SIG-M5 treated with dmso at 0.1 percent for 504 hours (cell line): ENCODE measurements around the gene FAP.

ENCODE experiments used
- DNase-seq: peaks from one replicate; lab custom pipeline; 2025; ENCODE audit not compliant: unreplicated experiment; lab: John Stamatoyannopoulos, UW

The FAP gene

GRCh38 chr2:162243715-162244114 lies 470 bp upstream of the FAP start:
- no peak for DNase-seq

GRCh38 chr2:162242586-162243280 lies 512 bp downstream of the FAP start:
- no peak for DNase-seq

GRCh38 chr2:162241571-162241970 lies 1.7 kb downstream of the FAP start:
- DNase-seq = no peak

GRCh38 chr2:162234620-162235462 lies 8.4 kb downstream of the FAP start:
- no peak for DNase-seq

GRCh38 chr2:162233197-162233596 lies 10.0 kb downstream of the FAP start:
- DNase-seq = peak; percentile 78

GRCh38 chr2:162232671-162233070 lies 10.6 kb downstream of the FAP start:
- DNase-seq = no peak

GRCh38 chr2:162232027-162232426 lies 11.2 kb downstream of the FAP start:
- DNase-seq = no peak

GRCh38 chr2:162230761-162231160 lies 12.5 kb downstream of the FAP start:
- DNase-seq = no peak

- DNase-seq = no peak
Observed at GRCh38 chr2:162226836-162227235, 16.4 kb downstream of the FAP start.

- DNase-seq = peak; percentile 73
Observed at GRCh38 chr2:162221064-162221463, 22.2 kb downstream of the FAP start.

- DNase-seq = no peak
Observed at GRCh38 chr2:162220368-162220767, 22.9 kb downstream of the FAP start.

- no peak for DNase-seq
Observed at GRCh38 chr2:162219426-162219825, 23.8 kb downstream of the FAP start.

GRCh38 chr2:162217598-162217997 lies 25.6 kb downstream of the FAP start:
- DNase-seq = no peak

- no peak for DNase-seq
Observed at GRCh38 chr2:162215162-162215561, 28.1 kb downstream of the FAP start.

- no peak for DNase-seq
Observed at GRCh38 chr2:162212366-162212765, 30.9 kb downstream of the FAP start.

- DNase-seq = no peak
Observed at GRCh38 chr2:162211732-162212131, 31.5 kb downstream of the FAP start.

- DNase-seq = no peak
Observed at GRCh38 chr2:162210385-162210784, 32.9 kb downstream of the FAP start.

GRCh38 chr2:162202203-162202602 lies 41.0 kb downstream of the FAP start:
- no peak for DNase-seq

- no peak for DNase-seq
Observed at GRCh38 chr2:162200636-162201035, 42.6 kb downstream of the FAP start.

GRCh38 chr2:162199913-162200312 lies 43.3 kb downstream of the FAP start:
- no peak for DNase-seq

GRCh38 chr2:162198239-162198638 lies 45.0 kb downstream of the FAP start:
- no peak for DNase-seq

- no peak for DNase-seq
Observed at GRCh38 chr2:162197069-162197825, 46.0 kb downstream of the FAP start.
